GM19438 (cell line): ENCODE results near the gene TNRC6C.

Source experiments
- ATAC-seq: cut with Tn5 transposase; IDR thresholded peaks from one replicate; pipeline ENCODE4 v1.9.1; 2021; ENCODE audit warnings: low read depth; ENCODE audit not compliant: unreplicated experiment

Gene TNRC6C

GRCh38 chr17:78144736-78145641 is 186.5 kb downstream of the TNRC6C start:
- no peak for ATAC-seq

GRCh38 chr17:78146471-78146869 is 188.0 kb downstream of the TNRC6C start:
- ATAC-seq = no peak

DNA sequence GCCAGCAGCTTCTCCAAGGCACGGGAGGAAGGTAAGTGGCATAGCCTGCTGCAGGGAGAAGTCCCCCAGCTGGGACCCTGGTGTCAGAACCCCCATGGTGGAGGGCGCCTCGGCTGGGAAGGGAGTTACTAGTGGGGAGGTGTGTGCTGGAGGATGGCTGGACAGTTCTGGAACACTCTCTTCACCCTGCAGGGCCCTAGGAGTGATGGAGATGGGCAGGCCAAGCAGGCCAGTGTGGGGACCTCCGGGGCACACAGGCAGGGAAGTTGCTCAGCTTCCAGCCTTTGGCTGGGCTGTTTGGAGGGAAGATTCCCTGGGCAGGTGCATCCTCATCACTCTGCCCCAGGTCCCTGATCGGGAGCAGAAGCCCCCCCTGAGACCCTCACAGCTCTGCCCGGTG is 188.4 kb downstream of the TNRC6C start:
- ATAC-seq = no peak

DNA sequence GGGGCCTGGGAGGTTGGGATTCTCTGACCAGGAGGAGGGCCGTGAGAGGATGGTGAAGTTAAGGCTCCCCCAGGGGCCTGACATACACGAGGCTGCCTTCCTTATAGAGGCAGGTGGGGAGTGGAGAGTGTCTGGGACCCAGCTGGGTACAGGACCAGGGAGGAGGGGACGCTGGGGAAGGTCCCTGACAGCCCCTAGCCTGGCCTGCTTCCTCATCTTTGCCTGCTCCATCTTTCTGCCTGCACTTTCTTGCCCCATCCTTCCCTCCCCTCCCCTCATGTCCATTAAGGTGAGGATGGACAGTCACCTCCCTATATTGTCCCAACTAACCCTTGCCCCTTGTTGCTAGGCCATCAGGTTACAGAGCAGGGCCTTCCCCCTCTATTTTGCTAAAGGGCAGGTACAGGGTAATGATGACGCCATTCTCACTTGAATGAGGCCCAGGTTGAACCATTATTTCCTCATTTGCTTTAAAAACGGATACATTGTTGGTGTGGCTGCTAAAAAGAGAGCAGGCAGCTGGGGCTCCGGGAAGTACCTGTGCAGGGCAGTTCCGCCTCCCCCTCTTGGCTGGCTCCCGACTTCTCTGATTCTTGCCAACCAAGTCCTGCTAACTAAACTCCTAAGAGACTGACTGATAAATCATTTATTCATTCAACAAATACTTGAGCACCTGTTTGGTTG is 189.0 kb downstream of the TNRC6C start:
- no peak for ATAC-seq

DNA sequence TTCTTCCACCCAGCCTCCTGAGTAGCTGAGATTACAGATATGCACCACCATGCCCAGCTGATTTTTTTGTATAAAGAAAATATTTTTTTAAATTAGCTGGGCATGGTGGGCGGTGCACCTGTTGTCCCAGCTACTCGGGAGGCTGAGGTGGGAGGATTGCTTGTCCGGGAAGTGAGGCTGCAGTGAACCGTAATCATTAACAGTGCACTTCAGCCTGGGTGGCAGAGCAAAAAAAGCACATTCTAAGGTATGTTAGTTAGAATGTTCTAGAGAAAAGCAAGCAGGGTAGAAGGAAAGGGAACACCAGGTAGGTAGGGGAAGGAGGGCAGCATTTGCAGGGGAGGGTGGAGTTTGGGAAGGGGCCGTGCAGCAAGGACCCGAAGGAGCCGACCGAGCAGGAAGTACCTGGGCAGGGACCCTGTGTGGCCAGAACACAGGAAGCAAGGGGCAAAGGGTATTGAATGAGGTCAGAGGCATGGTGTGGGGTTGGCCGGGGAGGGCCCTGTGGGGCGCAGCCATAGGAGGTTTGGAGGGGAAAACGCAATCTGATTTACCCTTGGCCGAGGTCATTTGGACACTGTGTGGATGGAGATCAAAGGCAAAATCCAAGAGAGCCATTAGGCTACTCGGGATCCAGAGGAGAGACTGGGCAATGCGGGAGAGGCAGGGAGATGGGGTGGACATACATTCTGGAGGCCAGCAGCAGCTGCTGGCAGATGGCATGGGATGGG is 189.9 kb downstream of the TNRC6C start:
- no peak for ATAC-seq

GRCh38 chr17:78151514-78152008 is 193.1 kb downstream of the TNRC6C start:
- no peak for ATAC-seq

DNA sequence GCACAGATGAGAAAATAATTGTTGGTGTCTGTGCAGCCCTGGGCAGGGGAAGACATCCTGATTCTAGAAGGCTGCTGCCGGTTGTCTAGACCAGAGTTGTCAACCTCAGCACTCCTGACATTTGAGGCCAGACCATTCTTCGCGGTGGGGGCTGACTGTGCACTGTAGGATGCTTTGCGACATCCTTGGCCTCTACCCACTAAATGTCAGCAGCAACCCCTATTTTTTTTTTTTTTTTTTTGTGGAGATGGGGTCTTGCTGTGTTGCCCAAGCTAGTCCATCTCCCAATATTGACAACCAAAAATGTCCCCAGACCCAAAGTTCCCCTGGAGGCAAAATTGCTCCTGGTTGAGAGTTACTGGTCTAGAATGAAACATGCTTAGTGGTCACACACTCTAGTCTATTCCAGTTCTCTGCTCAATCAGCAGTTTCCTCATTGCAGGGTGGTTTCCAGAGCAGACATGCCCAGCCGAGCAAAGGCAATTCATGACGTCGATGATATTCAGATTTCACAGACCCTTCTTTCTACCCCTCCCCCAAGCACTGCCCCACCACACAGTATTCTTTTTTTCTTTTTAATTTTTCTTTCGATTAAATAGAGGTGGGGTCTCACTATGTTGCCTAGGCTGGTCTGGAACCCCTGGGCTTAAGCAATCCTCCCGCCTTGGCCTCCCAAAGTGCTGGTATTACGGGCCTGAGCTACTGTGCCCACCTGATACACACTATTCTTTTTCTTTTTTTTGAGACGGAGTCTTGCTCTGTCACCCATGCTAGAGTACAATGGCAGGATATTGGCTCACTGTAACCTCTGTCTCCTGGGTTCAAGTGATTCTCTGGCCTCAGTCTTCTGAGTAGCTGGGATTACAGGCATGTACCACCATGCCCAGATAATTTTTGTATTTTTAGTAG is 196.7 kb downstream of the TNRC6C start:
- ATAC-seq = peak; percentile 45
